IMR-90 (cell line): ENCODE measurements around the gene DCHS2. TPM values are rescaled to one million over a fixed set of nuclear protein-coding genes. Genes with fewer than 3 reads are reported as not detected.

Experiments
- ATAC-seq: fragments of 200-7000 bp; cut with Tn5 transposase; 2 replicates; pipeline ENCODE4 v1.9.1; 2020; ENCODE audit warnings: low read depth, mild to moderate bottlenecking, moderate library complexity
- BruUV-seq: library from RNA; stranded (reverse); fragments of 400-500 nt; replicated peaks from 2 replicates; lab custom pipeline; 2021; lab: Mats Ljungman, UMichigan
- CTCF ChIA-PET: fragments of 300-600 bp; formaldehyde crosslinking; extraction: SDS; loops from one replicate; lab custom pipeline; 2021; ENCODE audit warnings: antibody characterized with exemption; lab: Yijun Ruan, JAX
- POLR2A ChIA-PET: fragments of 300-600 bp; sonication (Branson Sonifier 250); formaldehyde crosslinking; loops from one replicate; lab custom pipeline; 2022; ENCODE audit warnings: antibody characterized with exemption; ENCODE audit not compliant: unreplicated experiment; lab: Charles Lee
- DNase-seq: peaks from one replicate; pipeline ENCODE4 v3.0.0; 2013
- H2AFZ ChIP-seq: replicated peaks from 2 replicates; pipeline ENCODE3; 2013; ENCODE audit warnings: low read length, mild to moderate bottlenecking; ENCODE audit not compliant: poor library complexity
- H2AK5ac ChIP-seq: 2 replicates; pipeline ENCODE4 v1.6.1; 2013; ENCODE audit warnings: low read depth, low read length, inconsistent platforms
- H2AK9ac ChIP-seq: replicated peaks from 2 replicates; pipeline ENCODE3; 2013; ENCODE audit warnings: mild to moderate bottlenecking, low read depth, low read length, moderate library complexity; ENCODE audit not compliant: poor library complexity
- H2BK120ac ChIP-seq: 2 replicates; pipeline ENCODE4 v1.6.1; 2013; ENCODE audit warnings: low read depth, low read length, inconsistent platforms
- H2BK15ac ChIP-seq: 3 replicates; pipeline ENCODE4 v1.6.1; 2013; ENCODE audit warnings: low read depth, low read length, inconsistent platforms
- H2BK20ac ChIP-seq: 2 replicates; pipeline ENCODE4 v1.6.1; 2013; ENCODE audit warnings: low read depth, mild to moderate bottlenecking, inconsistent platforms, low read length, moderate library complexity
- H2BK5ac ChIP-seq: 2 replicates; pipeline ENCODE4 v1.6.1; 2013; ENCODE audit warnings: mild to moderate bottlenecking, low read depth, low read length, inconsistent platforms; ENCODE audit not compliant: poor library complexity, severe bottlenecking
- H3K14ac ChIP-seq: replicated peaks from 2 replicates; pipeline ENCODE4 v1.6.1; 2013; ENCODE audit warnings: low read depth, low read length, inconsistent platforms
- H3K18ac ChIP-seq: 2 replicates; pipeline ENCODE4 v1.6.1; 2013; ENCODE audit warnings: low read depth, low read length, control low read depth
- H3K23ac ChIP-seq: 2 replicates; pipeline ENCODE4 v1.6.1; 2013; ENCODE audit warnings: low read depth, low read length, inconsistent platforms
- H3K27ac ChIP-seq: 2 replicates; pipeline ENCODE4 v1.5.1; 2013; ENCODE audit warnings: mild to moderate bottlenecking, control low read depth, low read length; ENCODE audit not compliant: insufficient read depth
- H3K27me3 ChIP-seq: 2 replicates; pipeline ENCODE4 v1.6.1; 2013; ENCODE audit warnings: low read length; ENCODE audit not compliant: control insufficient read depth, insufficient read depth
- H3K36me3 ChIP-seq: 2 replicates; pipeline ENCODE4 v1.6.1; 2013; ENCODE audit warnings: low read length, mixed read lengths; ENCODE audit not compliant: control insufficient read depth, insufficient read depth
- H3K4ac ChIP-seq: 2 replicates; pipeline ENCODE4 v1.6.1; 2013; ENCODE audit warnings: low read depth, low read length, inconsistent platforms
- H3K4me1 ChIP-seq: 2 replicates; pipeline ENCODE4 v1.6.1; 2013; ENCODE audit warnings: low read length, mixed read lengths; ENCODE audit not compliant: control insufficient read depth, insufficient read depth
- H3K4me2 ChIP-seq: 2 replicates; pipeline ENCODE4 v1.6.1; 2013; ENCODE audit warnings: low read depth, mild to moderate bottlenecking, control low read depth, low read length, moderate library complexity
- H3K4me3 ChIP-seq: 2 replicates; pipeline ENCODE4 v1.5.1; 2013; ENCODE audit warnings: low read depth, mild to moderate bottlenecking, control low read depth, low read length, moderate library complexity; ENCODE audit not compliant: insufficient read depth
- H3K56ac ChIP-seq: 2 replicates; pipeline ENCODE4 v1.6.1; 2013; ENCODE audit warnings: low read length, inconsistent platforms; ENCODE audit not compliant: insufficient read depth; ENCODE audit errors: extremely low read depth
- H3K79me1 ChIP-seq, 2 experiments: 2 replicates each; pipeline ENCODE4 v1.6.1; 2013; ENCODE audit warnings: low read length in 2 of 2, inconsistent platforms in 1 of 2, low read depth in 1 of 2
- H3K9ac ChIP-seq: 2 replicates; pipeline ENCODE4 v1.6.1; 2013; ENCODE audit warnings: low read depth, low read length, control low read depth
- H3K9me1 ChIP-seq: 2 replicates; pipeline ENCODE4 v1.6.1; 2013; ENCODE audit warnings: low read length, inconsistent platforms; ENCODE audit not compliant: insufficient read depth
- H3K9me3 ChIP-seq: 2 replicates; pipeline ENCODE4 v1.6.1; 2013; ENCODE audit warnings: low read length; ENCODE audit not compliant: control insufficient read depth, insufficient read depth
- H4K20me1 ChIP-seq: 2 replicates; pipeline ENCODE4 v1.6.1; 2013; ENCODE audit warnings: low read length, inconsistent platforms; ENCODE audit not compliant: insufficient read depth
- H4K5ac ChIP-seq: 2 replicates; pipeline ENCODE4 v1.6.1; 2013; ENCODE audit warnings: mild to moderate bottlenecking, low read depth, low read length, control low read depth
- H4K8ac ChIP-seq, 2 experiments: 2 replicates each; pipeline ENCODE4 v1.6.1; 2013; ENCODE audit warnings: low read depth in 2 of 2, low read length in 2 of 2, control low read depth in 1 of 2, inconsistent platforms in 1 of 2
- H4K91ac ChIP-seq: 2 replicates; pipeline ENCODE4 v1.6.1; 2013; ENCODE audit warnings: low read depth, low read length, inconsistent platforms; ENCODE audit not compliant: insufficient read depth
- BHLHE40 ChIP-seq: fragments of 150-350 bp; IDR thresholded peaks from 2 replicates; pipeline ENCODE4 v1.6.1; 2016; ENCODE audit warnings: mild to moderate bottlenecking, low read depth, low read length
- CEBPB ChIP-seq: IDR thresholded peaks from 2 replicates; pipeline ENCODE4 v1.6.1; 2012; ENCODE audit warnings: low read depth, low read length, improper control_type of control experiment
- CHD1 ChIP-seq: IDR thresholded peaks from 2 replicates; pipeline ENCODE4 v1.6.1; 2012; ENCODE audit warnings: low read depth, low read length, improper control_type of control experiment
- CTCF ChIP-seq: conservative IDR thresholded peaks from 2 replicates; pipeline ENCODE4 v1.5.1; 2012; ENCODE audit warnings: mild to moderate bottlenecking, low read depth, low read length, improper control_type of control experiment
- ELK1 ChIP-seq: fragments of 150-350 bp; IDR thresholded peaks from 2 replicates; pipeline ENCODE4 v1.6.1; 2016; ENCODE audit warnings: low read depth, mild to moderate bottlenecking, low read length, moderate library complexity, borderline replicate concordance
- FOS ChIP-seq: fragments of 150-350 bp; IDR thresholded peaks from 2 replicates; pipeline ENCODE4 v1.6.1; 2016; ENCODE audit warnings: low read depth, low read length
- MAFK ChIP-seq: IDR thresholded peaks from 2 replicates; pipeline ENCODE4 v1.6.1; 2012; ENCODE audit warnings: low read depth, low read length, improper control_type of control experiment
- MAZ ChIP-seq: IDR thresholded peaks from 2 replicates; pipeline ENCODE4 v1.6.1; 2012; ENCODE audit warnings: low read depth, mild to moderate bottlenecking, low read length, improper control_type of control experiment, moderate library complexity, borderline replicate concordance
- MXI1 ChIP-seq: IDR thresholded peaks from 2 replicates; pipeline ENCODE4 v1.6.1; 2012; ENCODE audit warnings: low read depth, mild to moderate bottlenecking, low read length, moderate library complexity, borderline replicate concordance
- NFE2L2 ChIP-seq: fragments of 150-350 bp; IDR thresholded peaks from 2 replicates; pipeline ENCODE4 v1.6.1; 2016; ENCODE audit warnings: low read depth, mild to moderate bottlenecking, low read length
- POLR2A ChIP-seq: IDR thresholded peaks from 2 replicates; pipeline ENCODE4 v1.6.1; 2012; ENCODE audit warnings: mild to moderate bottlenecking, low read depth, low read length
- RAD21 ChIP-seq: IDR thresholded peaks from 2 replicates; pipeline ENCODE4 v1.6.1; 2012; ENCODE audit warnings: low read length, improper control_type of control experiment
- RCOR1 ChIP-seq: IDR thresholded peaks from 2 replicates; pipeline ENCODE4 v1.6.1; 2012; ENCODE audit warnings: mild to moderate bottlenecking, low read length, improper control_type of control experiment; ENCODE audit not compliant: insufficient replicate concordance
- RFX5 ChIP-seq: IDR thresholded peaks from 2 replicates; pipeline ENCODE4 v1.8.0; 2012; ENCODE audit warnings: low read depth, mild to moderate bottlenecking, low read length, moderate library complexity
- SMC3 ChIP-seq: fragments of 150-350 bp; IDR thresholded peaks from 2 replicates; pipeline ENCODE4 v1.6.1; 2016; ENCODE audit warnings: low read depth, mild to moderate bottlenecking, antibody characterized with exemption, low read length, moderate library complexity
- USF2 ChIP-seq: fragments of 150-350 bp; IDR thresholded peaks from 2 replicates; pipeline ENCODE4 v1.6.1; 2017; ENCODE audit warnings: mild to moderate bottlenecking, antibody characterized with exemption, low read length, low read depth
- WGBS, 2 experiments: methylation state at CpG; one replicate each; pipeline versions ENCODE4 v1.1.5 to v1.1.7; 2013; ENCODE audit warnings: missing lambda C conversion rate in 2 of 2; ENCODE audit not compliant: insufficient read length in 1 of 2; ENCODE audit errors: extremely low coverage in 2 of 2; 5-methylcytosine and 5-hydroxymethylcytosine counted together
- dilution Hi-C: fragments of 300-500 bp; cut with HindIII; formaldehyde crosslinking; loops from one replicate; pipeline ENCODE4 v1.14.3; 2018; ENCODE audit warnings: low sequenced_read_pairs; ENCODE audit not compliant: unreplicated experiment
- in situ Hi-C: fragments of 300-500 bp; cut with MboI; formaldehyde crosslinking; loops from 3 replicates; pipeline ENCODE4 v1.14.3; 2019; ENCODE audit warnings: low sequenced_read_pairs, inconsistent platforms, mixed read lengths
- intact Hi-C: fragments of 100-400 bp; cut with micrococcal nuclease; formaldehyde crosslinking; loops from 2 replicates; pipeline ENCODE4 v1.10.0; 2022
- polyA plus RNA-seq, 3 experiments: library from polyadenylated mRNA; depleted of rRNA; stranded (reverse); fragments of >200 nt; gene quantifications; 2 replicates each; pipeline ENCODE4 v1.2.3, GENCODE V29; 2012; ENCODE audit warnings: low replicate concordance in 1 of 3
- total RNA-seq: library from RNA; depleted of rRNA; stranded (reverse); fragments of >200 nt; gene quantifications from 2 replicates; pipeline ENCODE4 v1.2.3, GENCODE V29; 2012

DCHS2 gene
- total and polyA plus RNA-seq, 2 of the 4 experiments (the other 2 are of a cell fraction) = not detected

- no peak overlapping the region for H2BK5ac ChIP-seq
- H3K4ac ChIP-seq = no peak overlapping the region
- no peak overlapping the region for H2AK5ac ChIP-seq
- H4K5ac ChIP-seq = no peak overlapping the region
- no CpG with 5 or more reads among the region's 2 CpGs for WGBS, 2 experiments
- H2BK15ac ChIP-seq = no peak overlapping the region
- dilution Hi-C loops (no loop called here), intact Hi-C loops (no loop called here), in situ Hi-C loops (no loop called here)
- H3K9ac ChIP-seq = no peak overlapping the region
- no peak overlapping the region for H3K4me3 ChIP-seq
- H3K27ac ChIP-seq = no peak overlapping the region
- no peaks in the 10 kb centered on the region for H4K20me1 ChIP-seq
- no peak overlapping the region for H2AK9ac ChIP-seq
- H2AFZ ChIP-seq = no peak overlapping the region
- H3K4me2 ChIP-seq = no peak overlapping the region
- H2BK120ac ChIP-seq = no peak overlapping the region
- no peak overlapping the region for H3K56ac ChIP-seq
- no peak overlapping the region for H4K91ac ChIP-seq
- ATAC-seq (no peak), DNase-seq (no peak)
- no peak overlapping the region for H3K23ac ChIP-seq
- no peak overlapping the region for H3K14ac ChIP-seq
- no peaks in the 10 kb centered on the region for H3K9me3 ChIP-seq
- CTCF ChIA-PET = no interaction called here
- no peaks in the 10 kb centered on the region for H3K27me3 ChIP-seq
- BruUV-seq = no TSS peak
- H3K36me3 ChIP-seq = no peaks in the 10 kb centered on the region
- no peaks in the 10 kb centered on the region for H3K79me1 ChIP-seq
- no peaks in the 10 kb centered on the region for H3K9me1 ChIP-seq
- no peak overlapping the region for H3K18ac ChIP-seq
- TF ChIP-seq USF2 (no peak), MAFK (no peak), RAD21 (no peak), CHD1 (no peak), RFX5 (no peak), RCOR1 (no peak), MAZ (no peak), MXI1 (no peak), ELK1 (no peak), CTCF (no peak), POLR2A (no peak), CEBPB (no peak), BHLHE40 (no peak), SMC3 (no peak), NFE2L2 (no peak), FOS (no peak)
- H2BK20ac ChIP-seq = no peak overlapping the region
- POLR2A ChIA-PET = no interaction called here
- no peak overlapping the region for H4K8ac ChIP-seq
- no peaks in the 10 kb centered on the region for H3K4me1 ChIP-seq
These were observed 174.2 kb downstream of the DCHS2 start for GRCh38 chr4:154317201-154317999.
